GM18502 (cell line): ENCODE results near the gene TPRN.

Experiments used
- ATAC-seq: cut with Tn5 transposase; IDR thresholded peaks from one replicate; pipeline ENCODE4 v1.9.1; 2021; ENCODE audit warnings: mild to moderate bottlenecking; ENCODE audit not compliant: unreplicated experiment, poor library complexity

Gene TPRN

GRCh38 chr9:137191691-137192447 is 8.7 kb downstream of the TPRN start:
- ATAC-seq = no peak

GRCh38 chr9:137191245-137191644 is 9.3 kb downstream of the TPRN start:
- no peak for ATAC-seq

- no peak for ATAC-seq
Observed at GRCh38 chr9:137190315-137190856, 10.2 kb downstream of the TPRN start.

- ATAC-seq = no peak
Observed at GRCh38 chr9:137189297-137190295, 10.9 kb downstream of the TPRN start.

- ATAC-seq = peak; percentile 74
Observed at GRCh38 chr9:137188490-137189296, 11.8 kb downstream of the TPRN start, which contains the start of the genes ANAPC2 and SSNA1. Gene ANAPC2, minus strand, starts transcription at chr9:137188560. Its CDS starts 28 bp downstream, at chr9:137188532. Gene SSNA1, plus strand, starts transcription at chr9:137188676. Its CDS starts 51 bp downstream, at chr9:137188727.

- no peak for ATAC-seq
Observed at GRCh38 chr9:137188086-137188489, 12.5 kb downstream of the TPRN start.

- no peak for ATAC-seq
Observed at GRCh38 chr9:137187386-137187785, 13.2 kb downstream of the TPRN start.

- ATAC-seq = no peak
Observed at GRCh38 chr9:137186385-137186784, 14.2 kb downstream of the TPRN start.

GRCh38 chr9:137185921-137186320 is 14.6 kb downstream of the TPRN start:
- no peak for ATAC-seq

GRCh38 chr9:137184881-137185660 is 15.5 kb downstream of the TPRN start:
- no peak for ATAC-seq

GRCh38 chr9:137183980-137184595 is 16.5 kb downstream of the TPRN start:
- no peak for ATAC-seq

- no peak for ATAC-seq
Observed at GRCh38 chr9:137182836-137183235, 17.7 kb downstream of the TPRN start.

- no peak for ATAC-seq
Observed at GRCh38 chr9:137181680-137182079, 18.9 kb downstream of the TPRN start.

- ATAC-seq = no peak
Observed at GRCh38 chr9:137180491-137180890, 20.1 kb downstream of the TPRN start.

GRCh38 chr9:137179761-137180160 is 20.8 kb downstream of the TPRN start:
- no peak for ATAC-seq

- ATAC-seq = no peak
Observed at GRCh38 chr9:137178939-137179630, 21.5 kb downstream of the TPRN start.

GRCh38 chr9:137178201-137178938 is 22.2 kb downstream of the TPRN start:
- ATAC-seq = no peak
